Muscle of arm (tissue), 12 donors: ENCODE data around the gene VPS37B. TPM values are rescaled to one million over a fixed set of nuclear protein-coding genes. Genes with fewer than 3 reads are reported as not detected.

Experiments used
- DNase-seq: peaks from one replicate; pipeline ENCODE4 v3.0.0-alpha.2; 2013
- polyA plus RNA-seq, 12 donors: library from polyadenylated mRNA; unstranded; fragments of 120-200 nt; gene quantifications; one replicate each; pipeline ENCODE4 v1.2.1, GENCODE V29; 2013; ENCODE audit not compliant: insufficient read length in 12 of 12

Gene VPS37B
- polyA plus RNA-seq, 12 donors = 19.7 to 69.1 (median 22.3) TPM; not detected in 1

DNA sequence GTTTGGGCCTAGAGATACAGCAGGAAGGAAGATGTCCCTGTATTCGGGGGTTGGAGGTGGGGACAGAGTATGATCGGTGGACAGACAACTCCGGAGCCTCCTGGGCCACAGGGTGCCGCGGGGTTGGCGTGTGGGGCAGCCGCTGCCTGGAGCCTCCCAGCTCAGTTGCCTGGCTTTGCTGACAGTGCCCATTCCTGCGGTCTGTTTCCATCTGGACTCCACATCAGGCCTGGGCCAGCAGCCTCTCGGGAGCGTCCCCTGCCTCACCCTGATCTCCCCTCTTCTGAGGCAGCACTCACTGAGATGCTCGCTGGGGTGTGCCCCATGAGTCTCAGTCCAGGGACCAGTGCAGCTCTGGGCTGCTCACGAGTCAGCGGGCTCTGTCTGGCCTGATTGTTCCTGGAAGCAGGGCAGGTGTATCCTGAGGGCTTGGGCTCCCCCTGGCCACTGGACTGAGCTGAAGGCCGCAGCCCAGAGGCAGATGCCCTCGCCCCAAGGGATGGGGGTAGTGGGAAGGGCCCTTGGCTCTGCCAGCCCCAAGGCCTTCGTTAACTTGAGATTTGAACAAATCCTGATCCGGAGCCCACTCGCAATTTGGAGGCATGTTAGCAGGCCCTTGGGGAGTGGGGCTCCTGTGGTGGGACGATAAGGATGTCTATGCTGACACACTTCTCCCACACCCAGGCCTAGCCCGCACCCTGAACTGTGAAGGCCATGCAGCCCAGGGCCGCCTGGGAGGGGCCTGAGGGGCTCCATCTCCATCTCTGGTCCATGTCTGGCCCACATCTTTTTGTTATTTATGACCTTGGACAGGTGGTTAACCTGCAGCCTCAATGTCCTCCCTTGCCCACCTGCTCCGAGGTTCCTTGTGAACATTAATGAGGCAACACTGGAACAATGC is 53.2 kb downstream of the VPS37B start:
- DNase-seq = no peak

DNA sequence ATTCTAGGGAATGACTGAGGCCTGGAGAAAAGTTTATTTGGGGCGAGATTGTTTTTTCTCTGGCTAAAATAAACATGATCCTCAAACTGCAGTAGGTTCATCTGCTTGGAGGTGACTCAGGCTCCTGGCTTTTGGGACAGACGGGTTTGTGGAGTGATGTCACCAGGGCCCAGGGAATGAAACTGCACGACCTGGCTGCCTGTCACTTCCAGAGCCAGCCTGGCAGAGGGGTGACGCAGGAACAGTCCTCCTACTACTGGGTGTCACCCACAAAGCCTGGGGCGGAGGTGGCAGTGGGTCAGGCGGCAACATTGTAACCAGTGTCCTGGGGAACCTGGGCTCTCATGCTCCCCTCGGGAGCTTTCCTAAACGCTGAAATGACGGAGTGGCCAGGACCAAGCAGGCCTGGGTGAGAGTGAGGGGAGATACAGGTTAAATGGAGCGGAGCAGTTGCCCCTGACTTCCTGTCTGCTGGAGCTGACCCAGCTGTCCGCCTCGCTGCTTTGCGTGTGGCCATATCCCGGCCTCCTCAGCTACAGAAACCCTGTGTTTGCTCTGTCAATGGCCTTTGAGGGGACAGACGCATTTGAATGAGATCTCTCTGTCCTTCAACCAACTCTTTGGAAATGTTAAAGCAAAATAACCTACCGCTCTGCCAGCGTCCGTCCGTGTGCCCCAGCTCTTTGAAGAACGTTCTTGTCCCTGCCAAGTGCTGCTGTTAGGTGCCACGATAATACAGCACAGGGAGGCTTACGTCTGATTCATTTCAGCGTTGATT is 54.2 kb downstream of the VPS37B start:
- no peak for DNase-seq

GRCh38 chr12:122840580-122841513 is 55.1 kb downstream of the VPS37B start:
- DNase-seq = no peak

DNA sequence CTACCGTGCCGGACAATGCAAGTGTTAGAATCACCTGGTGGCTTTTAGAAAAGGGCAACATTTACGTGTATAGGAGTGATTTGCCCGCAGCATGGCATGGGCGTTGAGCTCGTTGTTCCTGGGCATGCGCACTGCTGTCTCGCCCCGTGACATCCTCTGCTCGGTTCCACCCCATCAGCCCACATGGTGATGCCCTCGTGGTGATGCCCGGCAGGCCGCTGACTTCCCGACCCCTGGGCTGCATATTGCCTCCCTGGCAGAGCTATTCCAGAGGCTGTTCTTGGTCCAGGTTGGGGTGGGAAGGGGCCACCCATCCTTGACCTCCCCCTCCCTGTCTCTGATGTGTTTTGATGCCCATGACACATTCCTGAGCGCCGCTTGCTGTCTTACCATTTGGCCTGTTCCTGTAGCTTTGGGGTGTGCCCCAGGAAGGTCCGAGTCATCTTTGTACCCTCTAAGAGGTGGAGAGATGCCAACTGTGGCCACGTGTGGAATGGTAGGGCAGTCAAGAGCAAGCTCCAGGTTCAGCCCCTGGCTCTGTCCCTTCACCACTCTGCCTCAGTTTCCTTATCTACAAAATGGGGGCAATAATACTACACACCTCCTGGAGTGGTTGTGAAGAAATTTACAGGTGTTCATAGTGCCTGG is 55.9 kb downstream of the VPS37B start:
- DNase-seq = no peak

DNA sequence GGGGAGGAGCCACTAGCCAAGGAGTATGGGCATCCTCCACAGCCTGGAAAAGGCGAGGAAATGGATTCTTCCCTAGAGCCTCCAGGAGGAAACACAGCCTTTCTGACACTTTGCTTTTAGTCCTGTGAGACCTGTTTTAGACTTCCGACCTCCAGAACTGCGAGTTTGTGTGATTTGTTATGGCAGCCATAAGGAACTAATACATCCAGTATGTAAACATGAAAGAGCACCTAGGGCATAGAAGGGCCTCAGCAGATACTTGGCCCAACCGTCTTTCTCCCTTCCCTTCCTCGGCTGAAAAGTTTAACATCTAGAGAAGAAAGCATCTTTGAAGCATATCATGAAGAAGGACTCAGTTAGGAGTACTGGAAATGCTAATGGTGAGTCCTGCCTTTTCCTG is 57.1 kb downstream of the VPS37B start:
- DNase-seq = no peak

- DNase-seq = no peak
These were observed 58.3 kb downstream of the VPS37B start for GRCh38 chr12:122837306-122838265.

- no peak for DNase-seq
These were observed 59.6 kb downstream of the VPS37B start for GRCh38 chr12:122836027-122836921.

- DNase-seq = no peak
These were observed 60.2 kb downstream of the VPS37B start for GRCh38 chr12:122835750-122836026.

- no peak for DNase-seq
These were observed 60.8 kb downstream of the VPS37B start, which contains the start of gene HIP1R for GRCh38 chr12:122834921-122835749. Gene HIP1R, plus strand, starts transcription at chr12:122835457. Its CDS starts 94 bp downstream, at chr12:122835551.

GRCh38 chr12:122834104-122834920 is 61.6 kb downstream of the VPS37B start:
- DNase-seq = peak; percentile 38

DNA sequence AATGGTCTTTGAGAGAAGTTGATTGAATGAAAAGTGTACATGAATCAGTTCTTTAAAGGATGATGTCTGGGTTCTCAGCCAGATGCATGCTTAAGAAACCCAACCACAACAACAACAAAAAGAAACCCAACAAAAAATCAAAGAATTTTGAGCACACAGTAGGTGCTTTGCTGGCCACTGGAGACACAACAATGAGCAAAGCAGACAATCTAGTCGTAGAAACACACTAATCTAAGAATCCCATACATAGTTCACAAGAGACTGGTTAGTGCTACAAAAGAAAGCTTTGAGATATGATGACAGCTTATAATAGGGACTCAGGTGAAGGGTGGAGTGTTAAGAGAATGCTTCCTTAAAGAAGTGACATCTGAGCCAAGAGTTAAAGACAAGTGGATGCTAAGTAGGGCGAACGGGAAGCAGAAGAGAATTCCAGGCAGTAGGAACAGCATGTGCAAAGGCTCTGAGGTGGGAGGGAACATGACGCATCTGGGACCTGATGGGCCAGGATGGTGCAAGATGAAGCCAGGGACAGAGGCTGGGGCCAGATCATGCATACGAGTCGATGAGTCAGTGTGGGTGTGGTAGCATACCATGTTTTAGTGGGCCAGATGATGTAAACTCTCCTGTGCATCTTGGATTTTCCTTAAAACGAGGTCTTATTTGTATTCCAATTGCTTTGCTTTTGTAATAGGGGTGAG is 65.3 kb downstream of the VPS37B start:
- DNase-seq = no peak

DNA sequence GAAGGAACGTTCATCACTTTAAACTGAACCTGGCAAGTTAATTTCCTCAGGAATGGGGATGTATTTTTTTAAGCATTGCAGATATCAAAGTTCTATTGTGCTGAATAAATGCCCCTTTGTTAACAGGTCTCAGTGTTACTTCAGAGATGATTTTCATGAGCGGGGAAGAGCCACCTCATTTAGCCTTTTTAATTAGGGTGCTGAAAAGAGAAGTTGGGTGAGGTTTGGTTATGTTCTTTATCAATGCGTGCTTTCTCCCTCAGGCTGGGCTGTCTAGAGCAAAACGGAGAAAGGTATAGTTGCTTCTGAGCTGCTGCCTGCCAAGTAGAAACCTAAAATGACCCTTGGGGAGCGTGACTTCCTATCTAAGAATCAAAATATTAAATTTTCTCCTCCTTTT is 68.7 kb downstream of the VPS37B start:
- DNase-seq = no peak

- DNase-seq = no peak
These were observed 69.9 kb downstream of the VPS37B start for GRCh38 chr12:122825773-122826724.

GRCh38 chr12:122823429-122823828 is 72.5 kb downstream of the VPS37B start:
- DNase-seq = no peak

DNA sequence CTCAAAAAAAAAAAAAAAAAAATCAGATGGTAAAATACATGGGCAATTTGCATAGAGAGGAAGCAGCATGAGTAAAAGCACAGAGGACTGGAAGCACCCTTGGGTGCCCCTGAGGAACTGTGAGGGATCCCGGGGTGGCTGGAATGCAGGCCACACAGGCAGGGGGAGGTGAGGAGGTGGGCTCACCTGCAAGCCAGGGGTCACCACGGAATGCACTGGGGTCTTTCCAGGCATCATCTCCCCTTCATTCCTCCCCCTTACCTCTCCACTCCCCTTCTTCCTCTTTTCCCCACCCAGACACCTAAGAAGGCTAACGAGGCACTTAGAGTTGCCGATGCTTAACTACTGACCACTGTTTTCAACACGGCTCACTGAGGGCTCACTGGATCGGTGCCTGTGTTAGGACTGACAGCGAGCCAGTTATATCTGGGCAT is 75.1 kb downstream of the VPS37B start:
- no peak for DNase-seq
